Measurements from ENCODE around the gene THOC5.

DNA sequence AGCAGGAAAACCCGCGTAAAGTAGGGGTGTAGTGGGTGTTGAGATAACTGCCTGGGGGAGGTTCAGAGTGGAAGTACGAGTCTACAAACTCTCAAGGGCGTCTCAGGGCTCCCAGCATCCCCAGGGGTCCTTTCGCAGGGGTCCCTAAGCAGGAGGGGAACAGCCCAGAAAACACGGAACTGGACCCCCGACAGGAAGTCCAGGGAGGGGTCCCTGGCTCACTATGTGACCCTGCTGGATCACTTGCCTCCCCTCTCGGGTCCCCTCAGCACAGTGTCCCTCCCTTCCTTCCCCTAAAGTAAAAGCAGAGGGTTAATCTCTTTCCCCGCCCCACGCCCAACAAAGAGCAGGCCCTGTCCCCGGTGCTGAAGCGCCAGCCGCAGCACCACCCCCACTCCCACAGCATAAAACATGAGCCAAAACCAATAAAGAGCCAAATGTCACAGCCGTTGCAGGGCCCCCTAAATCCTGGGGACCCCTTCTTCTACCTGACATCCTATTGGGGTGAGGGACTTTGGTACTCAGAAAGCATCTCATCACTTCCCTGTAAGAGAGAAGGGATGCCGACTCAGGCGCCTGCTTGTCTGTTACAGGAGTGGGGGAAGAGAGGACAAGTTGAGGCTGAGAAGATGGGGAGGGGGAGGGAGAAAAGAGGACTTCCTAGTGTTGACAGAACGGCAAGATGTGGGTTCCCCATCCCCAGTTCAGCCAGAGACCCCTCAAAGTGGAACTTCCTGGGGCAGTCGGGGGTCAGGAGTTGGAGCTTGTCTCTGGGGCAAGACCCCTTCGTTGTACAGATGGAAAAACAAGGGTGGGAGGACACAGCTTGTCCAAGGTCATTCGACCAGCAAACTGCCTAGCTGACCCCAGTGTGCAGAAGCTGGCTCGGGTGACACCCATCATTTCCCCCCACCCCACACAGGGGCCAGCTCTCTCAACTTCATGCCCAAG, 75.0 kb downstream of the THOC5 start:
- TF ChIP-seq, protein P1, sequence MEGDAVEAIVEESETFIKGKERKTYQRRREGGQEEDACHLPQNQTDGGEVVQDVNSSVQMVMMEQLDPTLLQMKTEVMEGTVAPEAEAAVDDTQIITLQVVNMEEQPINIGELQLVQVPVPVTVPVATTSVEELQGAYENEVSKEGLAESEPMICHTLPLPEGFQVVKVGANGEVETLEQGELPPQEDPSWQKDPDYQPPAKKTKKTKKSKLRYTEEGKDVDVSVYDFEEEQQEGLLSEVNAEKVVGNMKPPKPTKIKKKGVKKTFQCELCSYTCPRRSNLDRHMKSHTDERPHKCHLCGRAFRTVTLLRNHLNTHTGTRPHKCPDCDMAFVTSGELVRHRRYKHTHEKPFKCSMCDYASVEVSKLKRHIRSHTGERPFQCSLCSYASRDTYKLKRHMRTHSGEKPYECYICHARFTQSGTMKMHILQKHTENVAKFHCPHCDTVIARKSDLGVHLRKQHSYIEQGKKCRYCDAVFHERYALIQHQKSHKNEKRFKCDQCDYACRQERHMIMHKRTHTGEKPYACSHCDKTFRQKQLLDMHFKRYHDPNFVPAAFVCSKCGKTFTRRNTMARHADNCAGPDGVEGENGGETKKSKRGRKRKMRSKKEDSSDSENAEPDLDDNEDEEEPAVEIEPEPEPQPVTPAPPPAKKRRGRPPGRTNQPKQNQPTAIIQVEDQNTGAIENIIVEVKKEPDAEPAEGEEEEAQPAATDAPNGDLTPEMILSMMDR (conservative IDR thresholded peaks at IDR 0.05; ENCODE audit: low read depth in 2 of 2) = no peak
- TF ChIP-seq EZH2 (IDR thresholded peaks at IDR 0.05; ENCODE audit: low read depth, unreplicated experiment) (no peak), CREB1 (CRISPR knock-in tag; IDR thresholded peaks at IDR 0.05; ENCODE audit: low read depth) (no peak)
- TF ChIP-seq, protein P2, sequence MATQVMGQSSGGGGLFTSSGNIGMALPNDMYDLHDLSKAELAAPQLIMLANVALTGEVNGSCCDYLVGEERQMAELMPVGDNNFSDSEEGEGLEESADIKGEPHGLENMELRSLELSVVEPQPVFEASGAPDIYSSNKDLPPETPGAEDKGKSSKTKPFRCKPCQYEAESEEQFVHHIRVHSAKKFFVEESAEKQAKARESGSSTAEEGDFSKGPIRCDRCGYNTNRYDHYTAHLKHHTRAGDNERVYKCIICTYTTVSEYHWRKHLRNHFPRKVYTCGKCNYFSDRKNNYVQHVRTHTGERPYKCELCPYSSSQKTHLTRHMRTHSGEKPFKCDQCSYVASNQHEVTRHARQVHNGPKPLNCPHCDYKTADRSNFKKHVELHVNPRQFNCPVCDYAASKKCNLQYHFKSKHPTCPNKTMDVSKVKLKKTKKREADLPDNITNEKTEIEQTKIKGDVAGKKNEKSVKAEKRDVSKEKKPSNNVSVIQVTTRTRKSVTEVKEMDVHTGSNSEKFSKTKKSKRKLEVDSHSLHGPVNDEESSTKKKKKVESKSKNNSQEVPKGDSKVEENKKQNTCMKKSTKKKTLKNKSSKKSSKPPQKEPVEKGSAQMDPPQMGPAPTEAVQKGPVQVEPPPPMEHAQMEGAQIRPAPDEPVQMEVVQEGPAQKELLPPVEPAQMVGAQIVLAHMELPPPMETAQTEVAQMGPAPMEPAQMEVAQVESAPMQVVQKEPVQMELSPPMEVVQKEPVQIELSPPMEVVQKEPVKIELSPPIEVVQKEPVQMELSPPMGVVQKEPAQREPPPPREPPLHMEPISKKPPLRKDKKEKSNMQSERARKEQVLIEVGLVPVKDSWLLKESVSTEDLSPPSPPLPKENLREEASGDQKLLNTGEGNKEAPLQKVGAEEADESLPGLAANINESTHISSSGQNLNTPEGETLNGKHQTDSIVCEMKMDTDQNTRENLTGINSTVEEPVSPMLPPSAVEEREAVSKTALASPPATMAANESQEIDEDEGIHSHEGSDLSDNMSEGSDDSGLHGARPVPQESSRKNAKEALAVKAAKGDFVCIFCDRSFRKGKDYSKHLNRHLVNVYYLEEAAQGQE (IDR thresholded peaks at IDR 0.05; ENCODE audit: unreplicated experiment) = peak; percentile 88
